GM19438 (cell line): Measurements from ENCODE around the gene MLPH.
"Not testable (repeated sequence)": the region's sequence is repeated elsewhere in the genome, so short reads cannot be mapped to it uniquely, and the experiment has no call there.

Experiments used
- ATAC-seq: cut with Tn5 transposase; IDR thresholded peaks from one replicate; pipeline ENCODE4 v1.9.1; 2021; ENCODE audit warnings: low read depth; ENCODE audit not compliant: unreplicated experiment

The MLPH gene

GRCh38 chr2:237577458-237577857 is 90.4 kb downstream of the MLPH start:
- no peak for ATAC-seq

DNA sequence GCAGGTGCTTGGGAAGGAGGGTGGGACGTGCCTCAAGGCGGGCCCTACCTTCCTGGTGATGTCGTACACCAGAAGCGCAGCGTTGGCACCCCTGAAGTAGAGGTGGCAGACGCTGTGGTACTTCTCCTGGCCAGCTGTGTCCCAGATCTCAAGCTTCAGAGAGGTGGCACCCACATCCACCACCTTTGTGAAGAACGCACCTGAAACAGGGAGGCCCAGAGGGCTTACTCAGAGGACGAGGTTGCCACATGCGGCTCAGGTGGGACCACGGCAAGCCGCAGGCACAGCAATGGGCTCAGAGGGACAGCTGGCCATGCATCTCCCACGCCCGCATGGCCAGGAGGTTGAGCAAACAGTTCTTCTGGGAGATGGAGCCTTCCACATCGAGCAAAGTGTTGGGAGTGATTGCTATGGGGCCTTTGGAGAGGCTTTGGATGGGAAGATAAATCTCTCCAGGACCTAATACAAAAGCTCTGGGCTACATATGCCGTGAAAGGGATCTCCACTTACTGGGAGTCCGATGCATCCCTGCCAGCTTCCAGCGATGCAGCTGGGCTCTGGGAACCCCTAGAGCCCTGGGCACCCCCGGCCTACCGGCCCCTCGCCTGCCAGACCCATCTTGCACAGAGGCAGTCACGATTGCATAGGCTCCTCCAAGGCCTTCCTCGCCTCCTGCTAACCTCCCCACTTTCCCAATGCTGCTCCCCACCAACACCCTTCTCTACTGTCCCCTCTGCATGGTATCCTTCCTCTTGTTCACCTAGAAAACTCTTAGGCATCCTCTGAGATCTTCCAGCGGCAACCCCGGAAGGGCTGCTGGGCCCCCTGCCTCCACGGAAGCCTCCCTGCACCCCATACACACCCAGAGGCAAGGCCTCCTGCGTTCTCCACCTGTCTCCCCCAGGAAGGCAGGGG is 91.2 kb downstream of the MLPH start:
- no peak for ATAC-seq

GRCh38 chr2:237581326-237581725 is 94.3 kb downstream of the MLPH start:
- no peak for ATAC-seq

DNA sequence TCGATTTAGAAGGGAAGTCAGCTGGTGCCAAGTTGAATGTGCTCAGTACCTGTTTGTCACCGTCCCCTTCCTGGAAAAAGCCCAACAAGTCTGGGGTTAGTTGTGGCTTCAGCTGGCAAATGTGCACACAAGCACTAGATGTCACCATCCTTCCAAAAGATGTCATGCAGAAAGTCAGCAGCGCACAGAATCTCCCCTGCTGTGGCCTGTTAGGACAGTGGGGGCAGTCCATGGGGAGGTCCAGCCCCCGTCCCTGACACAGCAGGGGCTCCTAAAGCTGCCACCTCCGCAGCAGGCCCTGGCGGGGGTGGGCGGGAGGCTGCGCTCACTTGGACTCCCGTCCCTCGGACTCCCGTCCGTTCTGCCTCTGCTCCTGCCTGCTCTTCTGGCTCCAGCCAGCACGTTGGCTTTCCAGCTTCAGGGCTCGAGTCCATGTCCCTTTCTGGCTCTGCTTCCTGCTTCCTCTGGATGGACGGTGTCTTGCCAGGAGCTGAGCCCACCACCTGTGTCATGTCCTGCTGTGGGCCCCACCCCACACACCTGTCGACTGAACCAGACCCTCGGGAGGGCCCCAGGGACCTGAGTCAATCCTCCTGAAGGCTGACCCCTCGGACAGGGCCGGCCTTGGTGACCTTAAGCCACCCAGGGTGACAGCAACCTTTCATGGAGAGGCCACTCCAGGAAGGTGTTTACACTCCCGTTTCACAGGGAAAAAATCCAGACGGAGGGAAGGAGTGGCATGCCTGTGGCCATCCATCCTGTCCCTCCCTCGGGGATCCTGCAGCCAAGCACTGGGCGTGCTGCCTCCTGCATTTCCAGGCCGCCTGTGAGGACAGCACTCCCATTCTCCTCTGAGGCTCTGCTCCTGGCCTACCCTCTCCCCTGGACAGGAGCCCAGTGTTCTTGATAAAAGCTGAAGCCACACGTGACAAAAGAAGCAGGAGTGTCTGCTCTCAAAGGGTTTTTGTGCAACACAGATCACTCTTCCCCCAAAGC is 95.0 kb downstream of the MLPH start:
- no peak for ATAC-seq

DNA sequence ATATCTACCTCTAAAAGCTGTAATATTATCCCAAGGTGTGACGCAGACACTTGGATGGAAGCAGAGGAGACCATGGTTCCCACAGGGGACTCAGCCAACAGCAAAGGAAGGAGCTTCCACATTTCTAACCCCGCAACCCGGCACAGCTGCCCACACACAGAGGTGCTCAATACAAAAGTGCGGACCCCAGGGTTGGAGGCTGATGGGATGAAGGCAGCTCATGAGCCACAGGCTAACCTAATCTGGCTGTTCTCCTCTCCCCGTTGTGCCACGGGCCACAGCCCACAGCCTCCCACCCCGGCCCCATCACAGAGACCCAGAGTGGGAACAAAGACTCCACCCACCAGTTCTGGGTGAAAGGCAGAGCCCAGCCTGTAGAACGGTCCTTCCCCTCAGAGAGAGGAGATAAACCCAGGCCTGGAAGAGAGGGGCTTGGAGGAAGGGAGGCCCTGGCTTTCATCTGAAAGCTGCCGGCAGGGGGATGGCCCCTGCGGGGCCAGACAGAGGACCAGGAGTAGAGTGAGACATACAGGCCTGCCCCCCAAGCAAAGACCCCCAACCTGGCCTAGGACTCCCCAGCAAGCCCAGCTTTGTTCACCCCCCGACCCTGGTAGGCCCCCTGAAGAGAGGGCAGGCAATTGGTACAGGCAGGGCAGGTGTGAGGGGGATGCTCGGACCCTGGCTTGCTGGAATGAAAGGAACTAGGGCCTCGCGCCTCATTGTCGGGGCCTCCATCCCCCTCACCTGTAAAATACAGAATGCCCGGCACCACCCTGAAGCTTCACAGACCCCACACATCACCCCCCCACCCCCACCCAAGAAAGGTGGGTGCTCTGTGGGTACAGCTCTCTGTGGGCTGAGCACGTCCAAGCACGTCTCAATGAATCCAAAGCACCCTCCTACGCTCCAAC is 96.6 kb downstream of the MLPH start:
- no peak for ATAC-seq

- no peak for ATAC-seq
Observed at GRCh38 chr2:237585590-237586221, 98.7 kb downstream of the MLPH start.

GRCh38 chr2:237588044-237588696 is 101.1 kb downstream of the MLPH start:
- no peak for ATAC-seq

- ATAC-seq = no peak
Observed at GRCh38 chr2:237590272-237591140, 103.5 kb downstream of the MLPH start, which contains the start of gene RAB17. TSS of gene RAB17 (minus strand) at chr2:237590734. CDS start at chr2:237586154, 4,580 bp downstream.

DNA sequence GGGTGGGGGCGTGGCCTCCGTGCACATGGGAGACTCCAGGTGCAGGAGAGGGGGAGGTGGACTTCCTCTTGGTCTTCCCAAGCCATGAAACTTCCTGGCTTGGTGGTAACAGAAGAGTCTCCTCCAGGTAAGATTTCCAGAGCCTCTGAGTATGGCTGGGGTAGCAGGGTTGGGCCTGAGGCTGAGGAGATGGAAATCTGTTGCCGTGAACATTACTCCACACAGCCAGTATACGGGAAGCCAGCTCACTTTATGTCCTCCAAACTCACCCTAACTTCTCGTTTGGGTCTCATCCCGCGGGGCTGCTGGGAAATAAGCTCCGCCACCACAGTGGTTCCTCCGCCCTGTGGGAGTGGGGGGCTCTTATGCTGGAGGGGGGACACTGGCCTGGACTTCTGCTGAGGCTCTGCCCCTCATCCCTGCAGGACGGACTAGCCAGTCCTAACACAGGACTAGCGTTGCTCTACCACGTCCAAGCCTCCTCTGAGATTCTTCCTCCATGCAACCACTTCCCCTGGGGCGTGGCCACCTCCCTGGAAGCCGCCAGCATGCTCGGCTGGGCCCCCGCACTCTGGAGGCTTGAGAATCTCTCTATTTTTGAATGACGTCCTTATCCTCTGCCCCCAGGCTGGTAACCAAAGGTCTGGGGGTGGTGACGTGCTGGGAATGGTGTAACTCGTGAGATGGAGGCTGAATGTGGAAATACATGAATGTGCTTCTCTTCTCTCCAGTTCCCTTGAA is 104.3 kb downstream of the MLPH start:
- no peak for ATAC-seq

GRCh38 chr2:237592425-237592980 is 105.5 kb downstream of the MLPH start:
- ATAC-seq = no peak

- ATAC-seq = no peak
Observed at GRCh38 chr2:237593036-237593435, 106.0 kb downstream of the MLPH start.

- ATAC-seq = no peak
Observed at GRCh38 chr2:237593596-237594320, 106.7 kb downstream of the MLPH start.

DNA sequence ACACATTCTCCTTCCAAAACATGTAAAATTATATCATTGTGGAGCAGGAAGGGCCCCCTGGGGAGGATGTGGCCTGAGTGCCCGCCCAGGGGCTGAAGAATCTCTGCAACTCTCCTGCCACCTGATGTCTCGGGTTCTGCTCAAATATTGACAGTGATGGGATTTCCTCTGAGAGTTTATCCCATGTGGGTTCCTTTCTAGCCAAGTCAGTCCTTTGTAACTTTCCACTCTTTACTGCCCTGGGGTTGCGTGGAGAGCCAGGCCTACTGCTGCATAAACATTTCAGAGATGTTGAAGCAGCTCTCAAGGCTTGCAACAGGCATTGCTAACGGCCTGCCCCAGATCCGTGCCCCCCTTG is 107.4 kb downstream of the MLPH start:
- no peak for ATAC-seq

DNA sequence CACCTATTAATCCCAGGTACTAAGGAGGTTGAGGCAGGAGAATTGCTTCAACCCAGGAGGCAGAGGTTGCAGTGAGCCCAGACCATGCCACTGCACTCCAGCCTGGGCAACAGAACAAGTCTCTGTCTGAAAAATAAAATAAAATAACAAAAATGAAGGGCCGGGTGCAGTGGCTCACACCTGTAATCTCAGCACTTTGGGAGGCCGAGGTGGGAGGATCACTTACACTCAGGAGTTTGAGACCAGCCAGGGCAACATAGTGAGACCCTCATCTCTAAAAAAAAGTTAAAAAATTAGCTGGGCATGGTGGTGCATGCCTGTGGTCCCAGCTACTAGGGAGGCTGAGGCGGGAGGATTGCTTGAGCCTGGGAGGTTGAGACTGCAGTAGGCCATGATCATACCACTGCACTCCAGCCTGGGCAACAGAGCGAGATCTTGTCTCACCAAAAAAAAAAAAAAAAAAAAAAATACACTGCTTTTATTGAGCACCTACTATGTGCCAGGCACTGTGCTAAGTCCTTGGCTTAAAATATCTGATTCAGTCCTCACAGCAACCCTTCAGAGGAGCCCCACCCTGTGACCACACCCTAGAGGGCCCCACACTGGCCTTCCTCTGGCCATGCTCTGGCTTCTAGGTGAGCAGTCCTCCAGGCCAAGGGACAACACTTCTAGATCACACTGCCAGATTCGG is 108.9 kb downstream of the MLPH start:
- ATAC-seq = not testable (repeated sequence)

DNA sequence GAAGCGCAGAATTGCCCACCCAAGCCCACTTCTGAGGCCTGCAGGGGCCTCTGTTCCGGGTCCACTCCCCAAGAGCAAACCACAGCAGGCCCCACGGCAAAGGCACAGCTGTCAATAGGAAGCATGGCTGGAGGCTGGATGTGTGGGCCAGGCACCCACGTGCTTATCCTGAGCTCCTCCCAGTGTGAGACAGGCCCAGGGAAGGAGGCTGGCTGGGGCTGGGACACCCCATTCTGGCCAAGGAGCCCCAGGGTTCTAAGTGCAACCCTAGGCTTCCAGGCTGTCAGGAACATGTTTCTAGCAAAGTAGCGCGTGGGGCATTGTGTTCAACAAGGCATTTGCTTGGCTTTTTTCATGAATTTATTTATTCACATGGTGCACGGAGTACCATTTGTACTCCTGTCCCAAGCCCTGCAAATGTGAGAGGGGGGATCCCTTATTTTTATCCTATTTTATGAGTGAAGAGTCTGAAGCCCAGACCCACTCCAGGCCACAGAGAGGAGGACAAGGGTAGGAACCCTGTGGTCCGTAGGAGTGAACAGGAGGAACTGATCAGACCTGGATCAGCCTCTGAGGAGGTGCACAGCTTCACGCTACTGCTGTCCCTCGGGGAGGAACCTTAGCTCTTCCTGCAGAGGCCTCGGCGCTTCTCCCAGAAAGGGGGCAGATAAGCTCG is 109.6 kb downstream of the MLPH start:
- no peak for ATAC-seq
